Measurements from ENCODE around the gene PLXNA1.

- TF ChIP-seq RAD21 (CRISPR knock-in tag; conservative IDR thresholded peaks at IDR 0.05 in 1 of 2, IDR thresholded peaks at IDR 0.05 in 1 of 2) (no peak), KDM1A (IDR thresholded peaks at IDR 0.05) (0 out of 4 replicates have a peak, but pooled peaks of 1 of the 2 experiments have one; percentile 25), HMG20B (CRISPR knock-in tag; IDR thresholded peaks at IDR 0.05) (no peak), CREM (IDR thresholded peaks at IDR 0.05; ENCODE audit: low read depth) (no peak), SMC3 (conservative IDR thresholded peaks at IDR 0.05; ENCODE audit: insufficient read depth, low read depth, low read length) (no peak), SMARCB1 (IDR thresholded peaks at IDR 0.05; ENCODE audit: insufficient read length, low read depth) (no peak), TCF3 (CRISPR knock-in tag; IDR thresholded peaks at IDR 0.05) (no peak), POLR2AphosphoS5 (IDR thresholded peaks at IDR 0.05; ENCODE audit: control insufficient read depth, insufficient read depth, low read depth, low read length) (no peak), MYBL2 (IDR thresholded peaks at IDR 0.05; ENCODE audit: low read depth) (no peak), MYBL2 (CRISPR knock-in tag; IDR thresholded peaks at IDR 0.05; ENCODE audit: borderline replicate concordance) (no peak), FOXA1 (IDR thresholded peaks at IDR 0.05; ENCODE audit: borderline replicate concordance) (no peak), ZNF76 (CRISPR knock-in tag; IDR thresholded peaks at IDR 0.05; ENCODE audit: borderline replicate concordance) (no peak)
- TF ChIP-seq, protein P1, sequence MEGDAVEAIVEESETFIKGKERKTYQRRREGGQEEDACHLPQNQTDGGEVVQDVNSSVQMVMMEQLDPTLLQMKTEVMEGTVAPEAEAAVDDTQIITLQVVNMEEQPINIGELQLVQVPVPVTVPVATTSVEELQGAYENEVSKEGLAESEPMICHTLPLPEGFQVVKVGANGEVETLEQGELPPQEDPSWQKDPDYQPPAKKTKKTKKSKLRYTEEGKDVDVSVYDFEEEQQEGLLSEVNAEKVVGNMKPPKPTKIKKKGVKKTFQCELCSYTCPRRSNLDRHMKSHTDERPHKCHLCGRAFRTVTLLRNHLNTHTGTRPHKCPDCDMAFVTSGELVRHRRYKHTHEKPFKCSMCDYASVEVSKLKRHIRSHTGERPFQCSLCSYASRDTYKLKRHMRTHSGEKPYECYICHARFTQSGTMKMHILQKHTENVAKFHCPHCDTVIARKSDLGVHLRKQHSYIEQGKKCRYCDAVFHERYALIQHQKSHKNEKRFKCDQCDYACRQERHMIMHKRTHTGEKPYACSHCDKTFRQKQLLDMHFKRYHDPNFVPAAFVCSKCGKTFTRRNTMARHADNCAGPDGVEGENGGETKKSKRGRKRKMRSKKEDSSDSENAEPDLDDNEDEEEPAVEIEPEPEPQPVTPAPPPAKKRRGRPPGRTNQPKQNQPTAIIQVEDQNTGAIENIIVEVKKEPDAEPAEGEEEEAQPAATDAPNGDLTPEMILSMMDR (IDR thresholded peaks at IDR 0.05 in 2 of 3, conservative IDR thresholded peaks at IDR 0.05 in 1 of 3; ENCODE audit: insufficient read depth in 2 of 3, low read depth in 1 of 3, low read length in 3 of 3): no peak
- TF ChIP-seq, protein P2, sequence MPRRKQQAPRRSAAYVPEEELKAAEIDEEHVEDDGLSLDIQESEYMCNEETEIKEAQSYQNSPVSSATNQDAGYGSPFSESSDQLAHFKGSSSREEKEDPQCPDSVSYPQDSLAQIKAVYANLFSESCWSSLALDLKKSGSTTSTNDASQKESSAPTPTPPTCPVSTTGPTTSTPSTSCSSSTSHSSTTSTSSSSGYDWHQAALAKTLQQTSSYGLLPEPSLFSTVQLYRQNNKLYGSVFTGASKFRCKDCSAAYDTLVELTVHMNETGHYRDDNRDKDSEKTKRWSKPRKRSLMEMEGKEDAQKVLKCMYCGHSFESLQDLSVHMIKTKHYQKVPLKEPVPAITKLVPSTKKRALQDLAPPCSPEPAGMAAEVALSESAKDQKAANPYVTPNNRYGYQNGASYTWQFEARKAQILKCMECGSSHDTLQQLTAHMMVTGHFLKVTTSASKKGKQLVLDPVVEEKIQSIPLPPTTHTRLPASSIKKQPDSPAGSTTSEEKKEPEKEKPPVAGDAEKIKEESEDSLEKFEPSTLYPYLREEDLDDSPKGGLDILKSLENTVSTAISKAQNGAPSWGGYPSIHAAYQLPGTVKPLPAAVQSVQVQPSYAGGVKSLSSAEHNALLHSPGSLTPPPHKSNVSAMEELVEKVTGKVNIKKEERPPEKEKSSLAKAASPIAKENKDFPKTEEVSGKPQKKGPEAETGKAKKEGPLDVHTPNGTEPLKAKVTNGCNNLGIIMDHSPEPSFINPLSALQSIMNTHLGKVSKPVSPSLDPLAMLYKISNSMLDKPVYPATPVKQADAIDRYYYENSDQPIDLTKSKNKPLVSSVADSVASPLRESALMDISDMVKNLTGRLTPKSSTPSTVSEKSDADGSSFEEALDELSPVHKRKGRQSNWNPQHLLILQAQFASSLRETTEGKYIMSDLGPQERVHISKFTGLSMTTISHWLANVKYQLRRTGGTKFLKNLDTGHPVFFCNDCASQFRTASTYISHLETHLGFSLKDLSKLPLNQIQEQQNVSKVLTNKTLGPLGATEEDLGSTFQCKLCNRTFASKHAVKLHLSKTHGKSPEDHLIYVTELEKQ (CRISPR knock-in tag; IDR thresholded peaks at IDR 0.05): no peak
- TF ChIP-seq, protein P3, sequence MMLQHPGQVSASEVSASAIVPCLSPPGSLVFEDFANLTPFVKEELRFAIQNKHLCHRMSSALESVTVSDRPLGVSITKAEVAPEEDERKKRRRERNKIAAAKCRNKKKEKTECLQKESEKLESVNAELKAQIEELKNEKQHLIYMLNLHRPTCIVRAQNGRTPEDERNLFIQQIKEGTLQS (IDR thresholded peaks at IDR 0.05): no peak; the same call in 1 of the 2 replicates
- TF ChIP-seq, protein P3 (CRISPR knock-in tag; conservative IDR thresholded peaks at IDR 0.05): no peak
These were observed 28.5 kb downstream of the PLXNA1 start for GRCh38 chr3:127011270-127011992.

Measured in K562 (cell line).